ENCODE data around the gene TM4SF1.
"Not testable (repeated sequence)": the region's sequence is repeated elsewhere in the genome, so short reads cannot be mapped to it uniquely, and the experiment has no call there.

Gene TM4SF1

DNA sequence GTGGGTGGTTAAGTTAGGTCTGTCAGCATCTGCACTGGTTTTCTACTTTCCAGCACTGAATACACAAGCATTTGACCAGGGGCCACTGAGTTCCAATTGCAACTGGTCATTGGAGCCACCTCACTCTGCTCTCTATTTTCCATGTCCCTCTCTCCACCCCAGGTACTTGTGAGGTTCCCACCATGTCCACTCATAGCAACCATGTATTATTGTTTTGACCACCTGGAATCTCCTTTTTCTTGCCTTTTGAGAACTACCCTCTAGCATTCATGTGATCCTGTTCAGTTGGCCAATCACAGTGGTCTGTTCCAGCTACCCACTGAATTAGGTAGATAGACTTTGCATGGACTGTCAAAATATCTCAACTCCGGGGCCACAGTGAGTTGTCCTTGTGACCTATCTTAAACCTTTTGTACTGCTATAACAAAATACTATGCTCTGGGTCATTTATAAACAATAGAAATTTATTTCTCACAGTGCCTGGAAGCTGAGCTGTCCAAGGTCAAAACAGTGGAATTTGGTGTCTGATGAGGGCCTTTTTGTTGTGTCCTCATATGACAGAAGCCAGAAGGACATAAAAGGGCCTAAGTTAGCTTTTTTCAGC is 23.8 kb downstream of the TM4SF1 start:
- H3K36me3 Mint-ChIP-seq, result no peaks in the 10 kb centered on the region
- peaks cover 25% of the 10 kb centered on the region for H3K27me3 Mint-ChIP-seq
- no peak overlapping the region for H3K27ac Mint-ChIP-seq
- no peak for ATAC-seq
- H3K4me3 Mint-ChIP-seq, result no peak overlapping the region
- no peaks in the 10 kb centered on the region for H3K4me1 Mint-ChIP-seq
- no peaks in the 10 kb centered on the region for H3K9me3 Mint-ChIP-seq

DNA sequence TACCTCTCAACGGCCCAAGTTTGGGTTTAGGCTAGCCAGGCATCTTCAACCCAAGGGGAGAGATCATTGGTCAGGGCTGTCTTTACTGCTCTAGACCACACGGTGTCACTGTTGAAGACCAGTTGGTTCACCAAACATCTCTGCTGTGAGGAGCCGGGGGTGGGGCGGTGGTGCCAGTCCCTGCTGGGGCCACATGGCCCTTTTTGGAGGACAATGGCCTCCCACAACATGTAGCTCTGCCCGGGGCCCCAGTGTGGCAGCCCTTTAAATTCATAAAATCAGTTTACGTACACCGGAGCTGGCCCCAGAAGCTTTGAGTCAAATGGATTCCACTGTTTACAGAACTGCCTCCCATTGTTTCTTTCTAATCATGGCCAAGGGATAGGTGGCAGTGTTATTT is 24.9 kb downstream of the TM4SF1 start:
- Mint-ChIP-seq H3K4me1 (no peaks in the 10 kb centered on the region), H3K4me3 (no peak overlapping the region), H3K27me3 (peaks cover 26% of the 10 kb centered on the region), H3K27ac (no peak overlapping the region), H3K9me3 (no peaks in the 10 kb centered on the region), H3K36me3 (no peaks in the 10 kb centered on the region)
- peak; percentile 53 for ATAC-seq

DNA sequence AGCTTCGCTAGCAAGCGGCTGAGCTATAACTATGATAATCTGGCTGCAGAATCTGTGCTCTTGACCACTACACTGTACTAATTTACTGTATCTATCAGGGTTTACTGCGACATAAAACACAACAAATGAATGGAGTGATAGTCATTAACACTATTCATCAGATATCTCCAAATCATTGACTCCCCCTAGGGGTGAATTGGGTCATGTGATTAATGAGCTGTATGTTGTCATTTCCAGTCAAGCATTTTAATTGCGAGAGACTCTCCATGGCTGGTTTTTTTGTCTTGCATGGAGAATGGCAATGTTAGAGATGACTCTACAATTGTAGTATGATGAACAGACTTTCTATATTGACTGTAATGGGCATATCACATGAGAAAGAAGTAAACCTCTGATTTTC is 33.5 kb downstream of the TM4SF1 start:
- Mint-ChIP-seq H3K4me3 (no peak overlapping the region), H3K4me1 (peaks cover 8% of the 10 kb centered on the region), H3K27me3 (peaks cover 52% of the 10 kb centered on the region), H3K9me3 (no peaks in the 10 kb centered on the region), H3K27ac (no peak overlapping the region), H3K36me3 (no peaks in the 10 kb centered on the region)
- no peak for ATAC-seq

DNA sequence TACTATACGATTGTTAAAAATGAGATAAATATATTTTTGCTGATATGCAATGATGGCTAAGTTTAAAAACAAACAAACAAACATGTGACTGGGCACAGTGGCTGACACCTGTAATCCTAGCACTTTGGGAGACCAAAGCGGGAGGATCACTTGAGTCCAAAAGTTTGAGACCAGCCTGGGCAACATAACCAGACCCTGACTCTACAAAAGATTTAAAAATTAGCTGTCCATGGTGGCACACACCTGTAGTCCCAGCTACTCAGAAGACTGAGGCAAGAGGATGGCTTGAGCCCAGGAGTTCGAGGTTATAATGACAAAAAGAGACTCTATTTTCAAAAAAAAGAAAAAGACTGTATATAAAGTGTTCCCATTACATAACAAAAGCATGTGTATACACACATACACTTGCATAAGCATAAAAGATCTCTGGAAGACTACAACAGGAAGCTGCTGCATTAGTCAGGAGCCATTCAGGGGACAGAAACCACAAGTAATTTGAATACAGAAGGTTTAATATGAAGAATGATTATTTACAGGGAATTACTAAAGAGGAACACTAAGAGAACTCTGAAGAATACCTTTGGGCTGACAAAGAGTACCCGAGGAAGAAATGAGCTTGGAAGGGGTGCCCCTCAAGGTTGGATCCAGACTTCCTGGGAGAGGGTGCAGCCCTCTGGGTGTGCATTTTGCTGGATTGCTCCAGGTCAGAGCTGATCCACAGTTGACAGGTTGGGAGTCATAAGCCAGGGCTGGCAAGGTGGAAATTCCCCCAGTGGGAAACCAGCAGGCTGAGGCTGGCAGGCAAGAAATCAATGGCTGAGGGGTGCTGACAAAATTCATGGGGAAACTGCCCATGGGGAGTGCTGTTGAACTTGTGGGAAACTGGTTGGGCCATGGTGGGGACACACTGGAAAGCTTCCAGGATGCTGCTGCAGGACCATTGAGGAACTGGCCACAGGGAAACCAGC is 34.8 kb downstream of the TM4SF1 start:
- no peak for ATAC-seq
- Mint-ChIP-seq H3K27me3 (peaks cover 45% of the 10 kb centered on the region), H3K9me3 (no peaks in the 10 kb centered on the region), H3K27ac (no peak overlapping the region), H3K4me1 (peaks cover 8% of the 10 kb centered on the region), H3K4me3 (no peak overlapping the region), H3K36me3 (no peaks in the 10 kb centered on the region)

DNA sequence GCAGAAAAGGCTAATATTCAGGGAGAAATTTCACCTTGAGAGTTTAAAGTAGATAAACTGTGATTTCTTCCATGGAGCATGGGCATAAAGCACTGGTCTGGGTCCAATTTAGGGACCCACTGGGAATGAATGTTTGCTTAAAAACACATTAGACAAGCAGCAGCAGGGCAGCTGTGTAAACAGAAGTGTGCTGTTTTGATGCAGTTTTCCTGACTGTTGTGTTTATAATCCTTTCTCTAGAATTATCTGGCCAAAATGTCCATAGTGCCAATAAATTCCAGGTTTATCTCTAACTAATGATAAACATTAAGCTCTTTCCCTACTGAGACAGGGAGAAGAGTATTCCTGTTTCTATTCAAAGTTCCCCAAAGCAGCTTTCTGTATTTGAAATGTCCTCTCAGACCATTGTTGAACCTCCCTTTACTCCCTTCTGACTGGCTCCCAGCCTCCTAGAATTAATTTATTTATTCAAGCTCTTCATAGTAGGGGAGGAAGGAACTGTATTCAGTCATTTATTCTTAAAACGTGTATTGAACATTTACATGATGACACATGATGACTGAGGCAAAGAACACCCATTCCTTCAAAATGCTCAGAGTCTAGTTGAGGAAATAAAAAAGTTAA is 37.0 kb downstream of the TM4SF1 start:
- H3K27me3 Mint-ChIP-seq, result peaks cover 32% of the 10 kb centered on the region
- H3K27ac Mint-ChIP-seq, result no peak overlapping the region
- peaks cover 8% of the 10 kb centered on the region for H3K4me1 Mint-ChIP-seq
- H3K9me3 Mint-ChIP-seq, result no peaks in the 10 kb centered on the region
- no peak overlapping the region for H3K4me3 Mint-ChIP-seq
- H3K36me3 Mint-ChIP-seq, result no peaks in the 10 kb centered on the region
- ATAC-seq, result no peak

DNA sequence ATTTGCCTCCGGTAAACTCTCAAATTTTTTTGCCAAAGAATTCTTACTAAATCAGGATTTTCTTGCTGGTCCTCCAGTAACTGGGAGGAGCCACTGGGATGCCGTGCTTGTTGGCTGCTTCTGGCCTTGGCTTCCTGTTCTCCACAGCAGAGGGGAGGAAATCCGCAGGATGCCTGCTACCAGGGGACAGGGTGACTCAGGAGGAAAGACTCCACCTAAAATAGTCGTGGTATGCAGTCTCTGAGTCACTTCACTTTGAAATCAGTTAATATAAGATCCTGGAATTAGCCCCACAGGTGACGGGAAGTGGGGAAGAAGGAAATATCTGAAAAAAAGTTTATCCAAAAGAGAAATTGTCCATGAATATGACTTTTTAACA is 37.5 kb downstream of the TM4SF1 start:
- Mint-ChIP-seq H3K36me3 (no peaks in the 10 kb centered on the region), H3K4me1 (peaks cover 8% of the 10 kb centered on the region), H3K9me3 (no peaks in the 10 kb centered on the region), H3K27ac (no peak overlapping the region), H3K27me3 (peaks cover 28% of the 10 kb centered on the region), H3K4me3 (no peak overlapping the region)
- ATAC-seq, result no peak

DNA sequence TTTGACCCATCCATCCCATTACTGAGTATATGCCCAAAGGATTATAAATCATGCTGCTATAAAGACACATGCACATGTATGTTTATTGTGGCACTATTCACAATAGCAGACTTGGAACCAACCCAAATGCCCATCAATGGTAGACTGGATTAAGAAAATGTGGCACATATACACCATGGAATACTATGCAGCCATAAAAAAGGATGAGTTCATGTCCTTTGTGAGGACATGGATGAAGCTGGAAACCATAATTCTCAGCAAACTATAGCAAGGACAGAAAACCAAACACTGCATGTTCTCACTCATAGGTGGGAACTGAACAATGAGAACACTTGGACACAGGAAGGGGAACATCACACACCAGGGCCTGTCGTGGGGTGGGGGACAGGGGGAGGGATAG is 40.0 kb downstream of the TM4SF1 start:
- H3K27ac Mint-ChIP-seq, ATAC-seq, H3K9me3 Mint-ChIP-seq, H3K4me1 Mint-ChIP-seq, H3K36me3 Mint-ChIP-seq, H3K4me3 Mint-ChIP-seq: not testable (repeated sequence)
- H3K27me3 Mint-ChIP-seq, result peaks cover 19% of the 10 kb centered on the region

DNA sequence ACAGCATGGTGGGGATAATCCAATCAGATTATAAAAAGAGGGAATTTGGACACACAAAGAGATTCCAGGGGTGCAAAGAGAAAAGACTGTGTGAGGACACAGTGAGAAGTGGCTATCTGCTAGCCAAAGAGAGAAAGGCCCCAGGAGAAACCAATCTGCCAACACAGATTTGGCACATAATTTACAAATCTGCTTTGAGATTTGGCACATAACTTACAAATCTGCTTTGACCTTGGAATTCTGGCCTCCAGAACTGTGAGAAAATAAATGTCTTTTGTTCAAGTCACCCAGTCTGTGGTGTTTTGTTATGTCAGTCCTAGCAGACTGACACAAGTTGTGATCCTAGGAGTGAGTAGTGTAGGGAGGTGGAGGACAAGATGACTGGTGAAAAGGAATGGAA is 40.5 kb downstream of the TM4SF1 start:
- ATAC-seq, result no peak
- Mint-ChIP-seq H3K27me3 (peaks cover 18% of the 10 kb centered on the region), H3K36me3 (no peaks in the 10 kb centered on the region), H3K9me3 (no peaks in the 10 kb centered on the region), H3K4me3 (no peak overlapping the region), H3K4me1 (no peaks in the 10 kb centered on the region), H3K27ac (no peak overlapping the region)

DNA sequence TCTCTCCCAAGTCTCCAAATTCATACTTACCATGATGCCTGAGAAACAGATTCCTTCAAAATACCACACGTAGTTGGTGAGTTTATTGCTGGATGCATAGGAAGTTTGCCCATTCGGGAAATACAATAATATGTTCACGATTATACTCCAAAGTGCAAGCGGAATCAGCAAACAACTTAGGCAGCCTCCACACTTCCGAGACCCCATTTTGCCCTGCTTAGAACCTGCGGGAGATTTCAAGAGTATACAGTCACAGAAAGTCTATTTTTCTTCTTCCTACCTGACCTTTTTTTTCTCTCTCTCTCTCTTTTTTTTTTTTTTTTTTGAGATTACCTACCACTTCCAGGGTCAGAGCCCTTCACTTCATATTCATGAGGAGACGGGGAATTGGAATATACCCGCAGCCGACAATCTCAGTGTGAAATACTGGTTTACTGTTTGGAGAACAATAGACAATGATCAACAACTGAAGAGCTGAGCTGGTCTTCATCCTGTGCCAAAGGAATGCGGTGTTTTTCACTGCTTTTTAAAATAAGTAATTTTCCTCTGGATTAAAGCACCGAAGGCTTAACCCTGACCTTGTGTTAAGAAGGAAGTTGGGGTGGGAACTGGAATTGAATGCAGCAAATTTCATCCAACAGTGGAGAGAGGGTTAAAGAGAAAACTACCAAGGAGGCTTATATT is 44.1 kb downstream of the TM4SF1 start, which contains the start of gene TM4SF18:
Gene TM4SF18 (minus strand): TSS at position 461 of the 684 bp plus-strand sequence. CDS start 254 bp downstream, at position 207.
- Mint-ChIP-seq H3K4me3 (no peak within 1 kb of the TSS), H3K9me3 (no peaks in the 10 kb centered on the region), H3K4me1 (no peaks in the 10 kb centered on the region), H3K27ac (no peak within 1 kb of the TSS), H3K36me3 (no peaks in the 10 kb centered on the region), H3K27me3 (no peaks in the 10 kb centered on the region)
- ATAC-seq, result no peak

DNA sequence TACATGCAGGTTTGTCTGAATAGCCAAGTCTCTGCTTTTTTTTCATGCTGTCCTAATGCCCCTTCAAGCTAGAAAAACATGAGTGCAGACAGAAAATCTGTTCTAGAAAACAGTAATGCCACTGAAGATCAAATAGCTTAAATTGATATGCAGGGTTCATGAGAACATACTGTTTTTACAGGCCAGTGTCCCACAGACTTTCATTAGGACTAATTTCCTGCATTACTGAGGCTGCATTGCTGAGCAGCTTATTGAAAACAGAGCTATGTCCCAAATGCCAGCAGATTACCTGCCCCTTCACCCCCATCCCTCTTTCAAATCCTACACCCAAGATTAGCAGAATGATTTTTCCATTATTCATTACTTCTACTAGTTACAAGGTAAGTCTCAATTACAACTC is 44.7 kb downstream of the TM4SF1 start:
- Mint-ChIP-seq H3K4me3 (no peak overlapping the region), H3K36me3 (no peaks in the 10 kb centered on the region), H3K27me3 (no peaks in the 10 kb centered on the region), H3K27ac (no peak overlapping the region), H3K4me1 (no peaks in the 10 kb centered on the region), H3K9me3 (no peaks in the 10 kb centered on the region)
- ATAC-seq, result no peak

DNA sequence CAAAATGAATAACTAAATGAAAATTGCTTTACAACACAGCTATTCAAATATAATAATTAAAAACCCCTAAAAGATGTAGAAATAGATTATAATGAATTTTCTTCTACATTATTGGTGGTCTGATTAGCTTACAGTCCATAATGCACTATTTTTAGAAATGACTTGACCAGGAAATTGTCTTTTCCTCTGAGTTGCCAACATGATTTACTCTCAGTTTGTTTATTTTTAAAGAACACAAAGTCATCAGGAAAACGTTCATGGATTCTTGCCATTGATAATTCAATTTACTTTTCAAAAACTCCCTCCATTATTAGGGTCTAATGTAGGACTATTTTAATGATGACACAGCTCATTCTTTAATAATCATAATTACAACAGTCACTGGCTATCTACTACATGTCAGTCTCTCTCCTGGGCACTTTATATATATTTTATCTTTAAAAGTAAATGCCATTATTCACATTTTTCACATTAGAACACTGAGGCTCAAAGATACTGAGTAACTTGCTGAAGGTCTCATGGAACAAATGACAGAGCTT is 45.2 kb downstream of the TM4SF1 start:
- Mint-ChIP-seq H3K4me3 (no peak overlapping the region), H3K27me3 (peaks cover 4% of the 10 kb centered on the region), H3K36me3 (no peaks in the 10 kb centered on the region), H3K27ac (no peak overlapping the region), H3K4me1 (no peaks in the 10 kb centered on the region), H3K9me3 (no peaks in the 10 kb centered on the region)
- ATAC-seq, result no peak

DNA sequence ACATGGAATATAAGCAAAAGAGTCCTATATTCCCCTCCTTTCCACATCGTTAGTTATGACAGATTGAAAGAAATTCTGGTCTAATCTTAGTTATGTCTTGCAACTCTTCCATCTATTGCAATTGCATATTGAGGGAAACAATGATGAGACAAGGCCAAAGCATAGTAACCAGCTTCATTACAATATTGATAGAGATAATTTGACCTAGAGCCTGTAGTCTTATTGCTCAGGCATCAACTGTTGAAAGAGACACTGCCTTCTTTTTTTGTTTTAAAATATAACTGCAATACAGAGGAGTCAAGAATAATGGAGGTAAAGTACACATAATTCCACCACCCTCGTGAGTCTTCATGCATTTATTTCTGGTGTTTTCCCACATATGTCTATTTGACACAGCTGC is 46.1 kb downstream of the TM4SF1 start:
- H3K4me3 Mint-ChIP-seq, result no peak overlapping the region
- H3K4me1 Mint-ChIP-seq, result no peaks in the 10 kb centered on the region
- H3K27ac Mint-ChIP-seq, result no peak overlapping the region
- no peaks in the 10 kb centered on the region for H3K9me3 Mint-ChIP-seq
- no peaks in the 10 kb centered on the region for H3K36me3 Mint-ChIP-seq
- H3K27me3 Mint-ChIP-seq, result peaks cover 9% of the 10 kb centered on the region
- no peak for ATAC-seq

DNA sequence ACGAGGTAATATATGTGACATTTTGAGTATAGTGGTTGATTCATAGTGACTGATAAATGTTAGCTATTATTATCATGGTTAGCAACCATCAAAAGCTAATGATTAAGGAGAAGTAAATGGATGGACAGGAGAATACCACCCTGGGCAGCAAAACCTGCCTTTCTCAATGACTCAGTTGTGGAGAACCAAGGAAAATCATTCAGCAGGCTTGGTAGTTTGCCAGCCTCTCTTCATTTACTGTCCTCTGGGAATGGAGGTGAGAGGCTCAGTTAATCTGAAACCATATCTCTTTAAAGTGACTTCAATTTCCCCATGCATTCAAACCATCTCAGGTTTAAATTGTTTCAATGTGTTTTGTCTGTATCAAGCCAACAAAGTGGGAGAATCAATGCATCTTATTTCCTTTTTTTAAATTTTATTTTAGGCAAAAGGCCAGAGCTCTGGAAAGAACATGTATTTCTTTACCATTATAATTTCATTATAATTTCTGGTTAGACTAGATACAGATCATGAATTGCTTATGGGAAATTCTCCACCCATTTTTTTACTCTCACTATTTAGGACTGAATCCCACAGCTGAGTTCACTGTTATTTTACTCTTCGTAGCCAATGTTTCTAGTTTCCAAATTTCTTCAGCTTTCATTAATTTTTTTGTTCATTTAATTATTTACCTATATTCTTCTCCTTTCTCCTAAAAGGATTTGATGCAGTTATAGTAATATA is 46.7 kb downstream of the TM4SF1 start:
- no peaks in the 10 kb centered on the region for H3K4me1 Mint-ChIP-seq
- H3K9me3 Mint-ChIP-seq, result no peaks in the 10 kb centered on the region
- no peak overlapping the region for H3K27ac Mint-ChIP-seq
- no peak overlapping the region for H3K4me3 Mint-ChIP-seq
- peaks cover 9% of the 10 kb centered on the region for H3K27me3 Mint-ChIP-seq
- no peaks in the 10 kb centered on the region for H3K36me3 Mint-ChIP-seq
- ATAC-seq, result no peak

DNA sequence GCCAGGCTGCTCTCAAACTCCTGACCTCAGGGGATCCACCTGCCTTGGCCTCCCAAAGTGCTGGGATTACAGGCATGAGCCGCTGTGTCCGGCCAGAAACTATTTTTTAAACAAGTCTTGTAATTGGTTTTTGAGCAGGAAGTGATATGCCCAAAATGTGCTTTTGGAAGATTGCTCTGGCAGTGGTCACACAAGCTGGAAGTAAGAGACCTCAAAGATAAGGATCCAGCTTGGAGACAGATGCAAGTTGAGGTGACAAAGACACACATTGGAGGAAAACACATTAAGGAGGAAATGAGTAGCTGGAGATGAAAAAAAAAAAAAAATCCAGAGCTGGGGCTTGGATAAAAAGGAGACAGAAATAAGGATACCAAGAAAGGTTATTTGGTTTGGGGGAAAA is 50.3 kb downstream of the TM4SF1 start:
- no peaks in the 10 kb centered on the region for H3K9me3 Mint-ChIP-seq
- no peaks in the 10 kb centered on the region for H3K36me3 Mint-ChIP-seq
- H3K27me3 Mint-ChIP-seq, result peaks cover 19% of the 10 kb centered on the region
- no peak for ATAC-seq
- H3K4me1 Mint-ChIP-seq, result no peaks in the 10 kb centered on the region
- no peak overlapping the region for H3K27ac Mint-ChIP-seq
- no peak overlapping the region for H3K4me3 Mint-ChIP-seq
